ENCODE measurements around the gene DOCK1.

DOCK1 gene

DNA sequence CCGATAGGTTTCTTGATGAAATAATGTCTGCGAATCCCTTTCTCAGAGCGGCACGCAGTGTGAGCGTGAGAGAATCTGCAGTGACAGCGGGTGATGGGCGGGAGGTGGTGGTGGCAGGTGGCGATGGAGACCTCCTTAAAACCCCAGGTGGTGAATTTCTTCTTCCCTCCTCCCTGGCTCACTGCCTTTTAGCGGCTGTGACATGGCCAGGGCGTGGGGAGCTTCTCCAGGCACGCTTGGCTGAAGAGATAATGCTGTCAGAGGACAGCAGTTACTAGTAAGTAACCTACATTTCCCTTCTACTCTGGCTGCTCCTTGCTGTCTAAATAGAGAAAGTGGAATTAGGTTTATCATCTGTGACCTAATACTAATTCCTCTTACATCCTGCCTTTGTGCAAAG lies 432.6 kb downstream of the DOCK1 start:
- H3K4me3 ChIP-seq (ENCODE audit: low read length), result no peak overlapping the region
- H3K4me2 ChIP-seq (ENCODE audit: low read depth, low read length), result no peak overlapping the region

DNA sequence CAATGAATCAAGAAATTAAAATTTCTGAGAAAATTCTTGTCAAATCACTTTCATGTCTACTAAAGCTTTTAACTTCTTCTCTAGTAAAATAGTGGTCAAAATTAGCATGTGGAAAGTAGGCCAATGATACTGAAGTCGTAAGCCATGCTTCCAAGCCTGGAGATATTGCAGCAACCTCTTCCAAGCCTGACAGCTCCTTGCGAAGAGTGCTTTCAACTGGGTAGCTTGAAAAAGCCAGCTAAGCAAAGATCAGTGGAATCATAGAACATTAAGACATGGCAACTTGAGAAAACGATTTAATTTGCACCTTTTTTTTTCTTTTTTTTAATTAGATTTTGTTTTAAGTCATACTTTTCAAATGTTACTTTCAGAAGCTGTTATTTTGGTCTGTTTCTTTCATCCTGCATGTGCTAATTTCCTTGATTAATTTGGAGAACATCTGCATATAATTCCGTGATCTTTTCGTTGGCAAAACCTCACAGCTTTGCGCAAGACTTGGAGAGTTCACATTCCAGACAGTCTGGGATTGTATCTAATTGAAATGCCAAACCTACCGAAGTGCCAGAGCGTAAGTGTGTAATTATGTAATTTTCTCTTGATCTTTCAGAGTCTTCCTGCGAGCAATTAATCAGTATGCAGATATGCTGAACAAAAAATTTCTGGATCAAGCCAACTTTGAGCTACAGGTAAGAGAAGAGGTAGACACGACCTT lies 433.3 kb downstream of the DOCK1 start:
- Histone ChIP-seq H3K4me2 (ENCODE audit: low read depth, low read length) (no peak overlapping the region), H3K9ac (ENCODE audit: low read length) (no peak overlapping the region), H4K20me1 (ENCODE audit: insufficient read depth, low read length) (no peaks in the 10 kb centered on the region), H3K27ac (ENCODE audit: low read length) (no peak overlapping the region), H3K4me1 (ENCODE audit: low read length) (no peaks in the 10 kb centered on the region), H3K4me3 (ENCODE audit: low read length) (no peak overlapping the region), H3K9me2 (replicated peaks; ENCODE audit: insufficient read depth, low read length) (no peaks in the 10 kb centered on the region), H2AFZ (ENCODE audit: low read length) (no peak overlapping the region), H3K36me3 (replicated peaks; ENCODE audit: insufficient read depth, low read length) (no peaks in the 10 kb centered on the region), H3F3A (ENCODE audit: insufficient read depth, low read length) (no peaks in the 10 kb centered on the region), H3K79me2 (ENCODE audit: low read length) (no peaks in the 10 kb centered on the region), H3K27me3 (replicated peaks; ENCODE audit: insufficient read depth, low read length) (no peaks in the 10 kb centered on the region; the same call in 1 of the 2 replicates), H3K9me3 (replicated peaks; ENCODE audit: insufficient read depth, low read length) (no peaks in the 10 kb centered on the region)
- TF ChIP-seq EZH2phosphoT487 (IDR thresholded peaks at IDR 0.05; ENCODE audit: low read length) (no peak), EZH2 (optimal IDR thresholded peaks at IDR 0.05; ENCODE audit: low read depth, low read length) (no peak)
- TF ChIP-seq, protein P1, sequence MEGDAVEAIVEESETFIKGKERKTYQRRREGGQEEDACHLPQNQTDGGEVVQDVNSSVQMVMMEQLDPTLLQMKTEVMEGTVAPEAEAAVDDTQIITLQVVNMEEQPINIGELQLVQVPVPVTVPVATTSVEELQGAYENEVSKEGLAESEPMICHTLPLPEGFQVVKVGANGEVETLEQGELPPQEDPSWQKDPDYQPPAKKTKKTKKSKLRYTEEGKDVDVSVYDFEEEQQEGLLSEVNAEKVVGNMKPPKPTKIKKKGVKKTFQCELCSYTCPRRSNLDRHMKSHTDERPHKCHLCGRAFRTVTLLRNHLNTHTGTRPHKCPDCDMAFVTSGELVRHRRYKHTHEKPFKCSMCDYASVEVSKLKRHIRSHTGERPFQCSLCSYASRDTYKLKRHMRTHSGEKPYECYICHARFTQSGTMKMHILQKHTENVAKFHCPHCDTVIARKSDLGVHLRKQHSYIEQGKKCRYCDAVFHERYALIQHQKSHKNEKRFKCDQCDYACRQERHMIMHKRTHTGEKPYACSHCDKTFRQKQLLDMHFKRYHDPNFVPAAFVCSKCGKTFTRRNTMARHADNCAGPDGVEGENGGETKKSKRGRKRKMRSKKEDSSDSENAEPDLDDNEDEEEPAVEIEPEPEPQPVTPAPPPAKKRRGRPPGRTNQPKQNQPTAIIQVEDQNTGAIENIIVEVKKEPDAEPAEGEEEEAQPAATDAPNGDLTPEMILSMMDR (IDR thresholded peaks at IDR 0.05; ENCODE audit: low read length), result no peak
- DNase-seq, result no peak

More for the DNA sequence above, 432.6 kb downstream of the DOCK1 start:
- H3K27me3 ChIP-seq (replicated peaks; ENCODE audit: insufficient read depth, low read length), result no peaks in the 10 kb centered on the region; the same call in 1 of the 2 replicates
- H2AFZ ChIP-seq (ENCODE audit: low read length), result no peak overlapping the region
- H3K9me3 ChIP-seq (replicated peaks; ENCODE audit: insufficient read depth, low read length), result no peaks in the 10 kb centered on the region
- no peak for DNase-seq
- no peak overlapping the region for H3K9ac ChIP-seq (ENCODE audit: low read length)
- no peaks in the 10 kb centered on the region for H3K4me1 ChIP-seq (ENCODE audit: low read length)
- TF ChIP-seq, protein P1 (IDR thresholded peaks at IDR 0.05; ENCODE audit: low read length), result no peak
- TF ChIP-seq EZH2phosphoT487 (IDR thresholded peaks at IDR 0.05; ENCODE audit: low read length), result no peak
- no peak for TF ChIP-seq EZH2 (optimal IDR thresholded peaks at IDR 0.05; ENCODE audit: low read depth, low read length)
- H3K79me2 ChIP-seq (ENCODE audit: low read length), result no peaks in the 10 kb centered on the region
- no peak overlapping the region for H3K27ac ChIP-seq (ENCODE audit: low read length)
- H3F3A ChIP-seq (ENCODE audit: insufficient read depth, low read length), result no peaks in the 10 kb centered on the region
- H4K20me1 ChIP-seq (ENCODE audit: insufficient read depth, low read length), result no peaks in the 10 kb centered on the region
- no peaks in the 10 kb centered on the region for H3K9me2 ChIP-seq (replicated peaks; ENCODE audit: insufficient read depth, low read length)
- no peaks in the 10 kb centered on the region for H3K36me3 ChIP-seq (replicated peaks; ENCODE audit: insufficient read depth, low read length)

DNA sequence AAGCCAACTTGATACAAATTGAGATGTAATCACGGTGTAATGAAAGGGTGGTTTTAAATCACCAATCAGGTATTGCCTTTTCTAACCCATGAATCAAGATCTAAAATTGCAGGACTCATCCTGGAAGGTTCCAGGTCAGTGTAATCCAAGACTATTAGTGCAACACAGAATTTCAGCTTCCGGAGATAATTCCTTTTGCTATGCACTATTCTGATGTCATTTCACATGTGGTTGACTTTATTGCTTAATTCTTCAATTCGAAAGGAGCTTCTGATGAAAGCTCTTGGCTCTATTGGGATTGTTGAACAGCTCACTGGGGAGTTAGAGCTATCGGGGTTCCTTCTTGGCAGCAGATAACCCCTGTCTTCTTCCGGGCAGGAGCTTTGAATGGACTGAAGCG lies 438.6 kb downstream of the DOCK1 start:
- Histone ChIP-seq H3F3A (ENCODE audit: insufficient read depth, low read length) (no peaks in the 10 kb centered on the region), H3K27me3 (replicated peaks; ENCODE audit: insufficient read depth, low read length) (no peaks in the 10 kb centered on the region), H3K4me2 (ENCODE audit: low read depth, low read length) (no peak overlapping the region), H4K20me1 (ENCODE audit: insufficient read depth, low read length) (no peaks in the 10 kb centered on the region), H3K4me1 (ENCODE audit: low read length) (no peaks in the 10 kb centered on the region), H3K36me3 (replicated peaks; ENCODE audit: insufficient read depth, low read length) (no peaks in the 10 kb centered on the region), H3K79me2 (ENCODE audit: low read length) (no peaks in the 10 kb centered on the region), H3K27ac (ENCODE audit: low read length) (no peak overlapping the region), H3K4me3 (ENCODE audit: low read length) (no peak overlapping the region), H2AFZ (ENCODE audit: low read length) (no peak overlapping the region), H3K9me2 (replicated peaks; ENCODE audit: insufficient read depth, low read length) (no peaks in the 10 kb centered on the region), H3K9ac (ENCODE audit: low read length) (no peak overlapping the region), H3K9me3 (replicated peaks; ENCODE audit: insufficient read depth, low read length) (no peaks in the 10 kb centered on the region)
- no peak for DNase-seq
- no peak for TF ChIP-seq EZH2 (optimal IDR thresholded peaks at IDR 0.05; ENCODE audit: low read depth, low read length)
- no peak for TF ChIP-seq EZH2phosphoT487 (IDR thresholded peaks at IDR 0.05; ENCODE audit: low read length)
- TF ChIP-seq, protein P1 (IDR thresholded peaks at IDR 0.05; ENCODE audit: low read length), result no peak

Data from MM.1S (cell line).